ENCODE results near the gene UBD.

- TF ChIP-seq CEBPB (IDR thresholded peaks at IDR 0.05) (no peak), RAD21 (IDR thresholded peaks at IDR 0.05; ENCODE audit: low read depth) (no peak), EP300 (IDR thresholded peaks at IDR 0.05; ENCODE audit: borderline replicate concordance) (no peak), CREB1 (IDR thresholded peaks at IDR 0.05; ENCODE audit: low read depth) (no peak), YY1 (IDR thresholded peaks at IDR 0.05; ENCODE audit: low read depth) (no peak), TCF12 (IDR thresholded peaks at IDR 0.05; ENCODE audit: low read depth) (no peak), FOXM1 (IDR thresholded peaks at IDR 0.05; ENCODE audit: borderline replicate concordance, low read depth) (no peak), TEAD4 (IDR thresholded peaks at IDR 0.05) (no peak), EGR1 (IDR thresholded peaks at IDR 0.05) (no peak), USF1 (IDR thresholded peaks at IDR 0.05) (no peak), TAF1 (IDR thresholded peaks at IDR 0.05; ENCODE audit: low read depth) (no peak), NFIC (IDR thresholded peaks at IDR 0.05) (no peak)
- TF ChIP-seq, protein P1, sequence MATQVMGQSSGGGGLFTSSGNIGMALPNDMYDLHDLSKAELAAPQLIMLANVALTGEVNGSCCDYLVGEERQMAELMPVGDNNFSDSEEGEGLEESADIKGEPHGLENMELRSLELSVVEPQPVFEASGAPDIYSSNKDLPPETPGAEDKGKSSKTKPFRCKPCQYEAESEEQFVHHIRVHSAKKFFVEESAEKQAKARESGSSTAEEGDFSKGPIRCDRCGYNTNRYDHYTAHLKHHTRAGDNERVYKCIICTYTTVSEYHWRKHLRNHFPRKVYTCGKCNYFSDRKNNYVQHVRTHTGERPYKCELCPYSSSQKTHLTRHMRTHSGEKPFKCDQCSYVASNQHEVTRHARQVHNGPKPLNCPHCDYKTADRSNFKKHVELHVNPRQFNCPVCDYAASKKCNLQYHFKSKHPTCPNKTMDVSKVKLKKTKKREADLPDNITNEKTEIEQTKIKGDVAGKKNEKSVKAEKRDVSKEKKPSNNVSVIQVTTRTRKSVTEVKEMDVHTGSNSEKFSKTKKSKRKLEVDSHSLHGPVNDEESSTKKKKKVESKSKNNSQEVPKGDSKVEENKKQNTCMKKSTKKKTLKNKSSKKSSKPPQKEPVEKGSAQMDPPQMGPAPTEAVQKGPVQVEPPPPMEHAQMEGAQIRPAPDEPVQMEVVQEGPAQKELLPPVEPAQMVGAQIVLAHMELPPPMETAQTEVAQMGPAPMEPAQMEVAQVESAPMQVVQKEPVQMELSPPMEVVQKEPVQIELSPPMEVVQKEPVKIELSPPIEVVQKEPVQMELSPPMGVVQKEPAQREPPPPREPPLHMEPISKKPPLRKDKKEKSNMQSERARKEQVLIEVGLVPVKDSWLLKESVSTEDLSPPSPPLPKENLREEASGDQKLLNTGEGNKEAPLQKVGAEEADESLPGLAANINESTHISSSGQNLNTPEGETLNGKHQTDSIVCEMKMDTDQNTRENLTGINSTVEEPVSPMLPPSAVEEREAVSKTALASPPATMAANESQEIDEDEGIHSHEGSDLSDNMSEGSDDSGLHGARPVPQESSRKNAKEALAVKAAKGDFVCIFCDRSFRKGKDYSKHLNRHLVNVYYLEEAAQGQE (IDR thresholded peaks at IDR 0.05; ENCODE audit: low read depth) = no peak
- TF ChIP-seq, protein P2, sequence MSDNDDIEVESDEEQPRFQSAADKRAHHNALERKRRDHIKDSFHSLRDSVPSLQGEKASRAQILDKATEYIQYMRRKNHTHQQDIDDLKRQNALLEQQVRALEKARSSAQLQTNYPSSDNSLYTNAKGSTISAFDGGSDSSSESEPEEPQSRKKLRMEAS (IDR thresholded peaks at IDR 0.05) = no peak
Measured at GRCh38 chr6:29590218-29590808, 30.8 kb upstream of the UBD start.

All from Ishikawa (cell line).